Activated CD8-positive, alpha-beta memory T cell treated with anti-CD3 and anti-CD28 coated beads, Interleukin-2, amount 50 U/mL, for 4 hours (primary cell): Measurements from ENCODE around the gene KLF8.
"Not testable (repeated sequence)": the region's sequence is repeated elsewhere in the genome, so short reads cannot be mapped to it uniquely, and the experiment has no call there.

Experiments used
- DNase-seq: peaks from one replicate; pipeline ENCODE4 v3.0.0-alpha.2; 2020

KLF8 gene

DNA sequence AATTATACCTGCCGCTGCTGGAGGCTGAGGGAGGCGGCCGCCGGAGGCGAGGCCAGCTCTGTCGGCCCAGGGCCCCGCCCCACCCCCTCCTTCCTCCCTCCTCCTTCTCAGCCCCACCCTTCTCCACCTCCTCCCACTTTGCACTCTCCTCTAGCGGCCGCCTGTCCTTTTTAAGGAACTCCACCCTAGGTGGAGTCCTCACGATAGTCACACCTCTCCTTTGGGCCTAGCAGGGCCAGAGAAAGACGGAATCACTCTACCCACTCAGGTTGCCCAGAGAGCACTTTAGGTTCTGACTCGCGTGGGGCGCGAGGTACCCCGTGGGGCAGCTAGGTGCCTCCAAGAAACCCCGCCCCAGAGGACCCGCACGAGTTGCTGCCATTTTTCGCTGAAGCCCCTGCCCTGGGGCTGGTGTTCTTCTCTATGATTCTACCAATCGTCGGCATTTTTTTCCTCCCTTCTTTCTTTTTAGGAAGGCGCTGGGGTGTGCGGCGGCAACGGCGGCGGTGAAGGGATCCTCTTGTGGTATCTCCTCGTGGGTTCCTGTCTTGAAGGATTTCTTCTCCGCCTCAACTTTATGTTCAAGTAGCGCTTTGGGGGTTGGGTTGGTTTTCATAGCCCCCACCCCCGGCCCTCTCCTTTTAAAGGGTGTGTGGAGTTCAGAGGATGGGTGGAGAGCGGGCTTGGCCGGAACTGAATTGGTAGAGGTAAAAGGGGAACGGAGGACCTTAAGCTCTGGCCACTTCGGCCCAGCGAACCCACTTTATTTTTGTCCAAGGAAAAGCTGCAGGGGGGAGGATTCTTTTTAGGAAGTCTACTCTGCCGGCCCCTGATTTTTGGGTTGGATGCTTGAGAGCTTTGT, at the start of gene KLF8:
TSS of gene KLF8 (plus strand) at position 136 of the 862 bp plus-strand sequence. CDS start 979 bp downstream, outside the sequence.
- DNase-seq: peak; percentile 22

DNA sequence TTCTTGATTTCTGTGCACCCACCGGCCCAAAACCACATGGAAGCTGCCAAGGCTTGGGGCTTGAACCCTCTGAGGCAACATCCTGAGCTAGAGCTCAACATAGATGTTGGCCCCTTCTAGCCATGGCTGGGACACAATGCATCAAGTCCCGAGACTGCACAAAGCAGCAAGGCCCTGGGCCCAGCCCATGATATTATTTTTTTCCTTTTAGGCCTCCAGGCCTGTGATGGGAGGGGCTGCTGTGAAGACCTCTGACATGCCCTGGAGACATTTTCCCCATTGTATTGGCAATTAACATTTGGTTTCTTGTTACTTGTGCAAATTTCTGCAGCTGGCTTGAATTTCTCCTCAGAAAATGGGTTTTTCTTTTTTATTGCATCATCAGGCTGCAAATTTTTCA, 25.2 kb upstream of the KLF8 start:
- not testable (repeated sequence) for DNase-seq

DNA sequence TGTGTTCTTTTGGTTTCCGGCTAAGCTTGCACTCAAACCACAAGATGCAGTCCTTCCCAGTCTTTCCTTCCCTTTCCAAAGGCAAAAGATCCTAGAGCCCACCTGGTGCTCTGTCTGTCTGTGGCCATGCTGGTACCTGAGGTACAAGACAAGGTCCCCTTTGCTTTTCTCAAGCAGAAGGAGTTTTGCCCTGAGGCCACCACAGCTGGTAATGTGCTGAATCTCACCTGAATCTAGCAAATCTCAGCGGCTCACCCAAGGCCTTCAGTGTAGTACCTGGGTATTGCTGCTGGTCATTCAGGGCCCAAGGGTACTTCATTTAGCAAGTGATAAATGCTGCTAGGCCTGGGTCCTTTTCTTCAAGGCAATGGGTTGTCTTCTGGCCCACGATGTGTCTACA, 20.5 kb upstream of the KLF8 start:
- no peak for DNase-seq

DNA sequence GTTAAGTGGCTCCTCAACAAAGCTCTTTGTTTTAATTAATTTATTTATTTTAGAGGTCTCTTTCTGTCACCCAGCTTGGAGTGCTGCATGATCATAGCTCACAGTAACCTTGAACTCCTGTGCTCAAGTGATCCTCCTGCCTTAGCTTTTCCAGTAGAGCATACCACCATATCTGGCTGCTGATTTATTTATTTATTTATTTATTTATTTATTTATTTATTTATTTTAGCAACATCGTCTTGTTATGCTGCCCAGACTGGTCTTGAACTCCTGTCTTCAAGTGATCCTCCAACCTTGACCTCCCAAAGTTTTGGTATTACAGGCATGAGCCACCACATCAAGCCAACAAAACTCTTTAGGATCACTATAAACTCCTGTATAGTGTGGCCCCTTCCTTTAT, 15.8 kb upstream of the KLF8 start:
- no peak for DNase-seq

DNA sequence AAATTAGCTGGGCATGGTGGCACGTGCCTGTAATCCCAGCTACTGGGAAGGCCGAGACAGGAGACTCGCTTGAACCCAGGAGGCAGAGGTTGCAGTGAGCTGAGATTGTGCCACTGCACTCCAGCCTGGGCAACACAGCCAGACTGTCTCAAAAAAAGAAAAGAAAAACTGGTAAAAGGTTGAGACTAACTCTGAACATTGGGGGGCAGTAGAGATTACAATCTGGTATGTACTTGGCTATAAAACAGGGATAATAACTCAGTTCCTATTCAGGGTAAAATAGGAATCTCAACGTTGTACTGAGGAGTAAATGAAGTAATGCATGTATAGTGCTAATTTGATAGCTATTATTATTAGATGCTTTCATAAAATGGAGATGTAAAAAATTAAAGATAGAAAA, 12.5 kb upstream of the KLF8 start:
- no peak for DNase-seq

DNA sequence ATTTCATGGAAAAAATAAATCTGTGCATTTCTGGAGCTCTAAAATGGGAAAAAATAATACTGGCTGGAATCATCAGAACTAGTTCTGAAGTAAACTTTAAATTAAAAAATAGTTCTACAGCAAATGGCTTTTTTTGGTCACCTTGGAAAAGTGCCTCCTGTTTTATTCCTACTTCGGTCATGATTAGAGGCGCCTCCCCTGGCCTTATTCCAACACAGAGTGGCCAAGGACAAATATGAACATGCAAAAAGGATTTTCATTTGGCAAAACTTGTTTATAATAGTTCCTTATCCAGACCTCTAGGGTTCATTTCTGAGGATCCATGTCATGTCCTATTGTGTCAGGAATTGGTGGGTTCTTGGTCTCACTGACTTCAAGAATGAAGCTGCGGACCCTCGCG, 11.1 kb upstream of the KLF8 start:
- DNase-seq: no peak

DNA sequence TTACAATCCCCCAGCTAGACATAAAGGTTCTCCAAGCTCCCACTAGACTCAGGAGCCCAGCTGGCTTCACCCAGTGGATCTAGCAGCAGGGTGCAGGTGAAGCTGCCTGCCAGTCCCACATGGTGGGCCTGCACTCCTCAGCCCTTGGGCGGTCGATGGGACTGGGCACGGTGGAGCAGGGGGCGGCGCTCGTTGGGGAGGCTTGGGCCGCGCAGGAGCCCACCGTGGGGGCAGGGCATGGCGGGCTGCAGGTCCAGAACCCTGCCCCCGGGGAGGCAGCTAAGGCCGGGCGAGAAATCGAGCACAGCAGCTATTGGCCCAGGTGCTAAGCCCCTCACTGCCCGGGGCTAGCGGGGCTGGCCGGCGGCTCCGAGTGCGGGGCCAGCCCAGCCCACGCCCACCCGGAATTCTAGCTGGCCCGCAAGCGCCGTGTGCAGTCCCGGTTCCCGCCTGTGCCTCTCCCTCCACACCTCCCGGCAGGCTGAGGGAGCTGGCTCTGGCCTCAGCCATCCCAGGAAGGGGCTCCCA, 9.6 kb upstream of the KLF8 start:
- no peak for DNase-seq

DNA sequence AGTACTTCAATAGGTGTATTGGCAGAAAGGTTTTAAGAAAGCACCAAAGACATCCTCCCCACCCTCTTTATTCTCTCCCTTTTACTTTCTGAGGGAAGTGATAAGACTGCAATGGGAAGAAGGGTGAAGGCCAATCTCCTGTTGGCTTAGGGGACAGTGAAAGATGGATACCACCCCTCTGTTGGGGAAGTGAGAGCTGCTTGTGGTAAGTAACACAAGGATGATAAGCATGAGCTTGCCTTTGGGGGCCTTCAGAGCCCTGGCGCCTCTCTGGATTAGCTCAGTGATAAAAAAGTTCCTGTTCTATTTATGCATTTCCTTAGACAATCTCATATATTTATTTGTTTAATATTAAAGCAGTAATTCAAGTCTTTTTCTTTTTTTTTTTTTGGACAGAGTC, 5.2 kb upstream of the KLF8 start:
- no peak for DNase-seq

DNA sequence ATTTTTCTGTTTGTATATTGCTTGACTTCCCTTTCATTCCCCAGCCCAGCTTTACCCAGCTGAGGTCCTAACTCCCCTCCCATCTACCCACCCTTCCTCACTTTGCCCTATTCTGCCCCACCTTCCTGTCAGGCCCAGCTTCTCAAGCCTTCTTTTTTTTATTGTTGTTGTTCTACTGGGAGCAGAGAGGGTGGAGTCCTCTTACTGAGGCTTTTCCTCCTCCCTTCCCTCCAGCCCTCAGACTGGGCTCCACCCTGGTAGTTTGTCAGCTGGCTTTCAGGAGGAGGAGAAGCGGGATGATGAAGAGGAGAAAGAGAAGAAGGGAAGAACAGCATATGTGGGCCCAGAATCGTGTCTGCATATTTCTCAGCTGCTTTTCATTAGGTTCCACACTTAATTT, 3.2 kb upstream of the KLF8 start:
- DNase-seq: no peak

DNA sequence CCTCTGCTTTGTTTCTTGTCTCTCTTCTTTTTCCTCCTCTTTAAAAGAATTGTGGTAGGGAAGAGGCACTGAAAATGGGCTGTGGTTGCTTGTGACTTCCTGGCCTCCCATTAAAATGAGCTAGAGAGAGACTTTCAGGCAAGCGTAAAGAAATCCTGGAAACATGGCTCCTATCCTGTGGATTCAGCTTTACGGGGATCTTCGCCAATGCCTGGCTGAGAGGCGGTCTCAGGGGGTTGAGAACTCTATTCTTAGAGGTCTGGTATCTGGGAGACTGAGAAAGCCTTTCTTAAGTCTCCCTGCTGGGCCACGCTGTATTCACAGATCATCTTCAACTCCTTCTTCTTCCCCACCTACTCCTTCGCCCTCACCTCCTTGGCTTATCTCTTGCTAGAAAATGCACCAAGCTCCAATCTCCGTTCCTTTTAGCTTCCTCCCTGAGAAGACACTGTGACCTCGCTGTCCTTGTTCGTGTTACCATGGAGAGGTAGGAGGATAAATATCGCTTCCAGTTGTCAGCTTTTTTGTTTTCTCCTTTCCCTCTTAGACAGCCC, 542 bp upstream of the KLF8 start:
- no peak for DNase-seq

DNA sequence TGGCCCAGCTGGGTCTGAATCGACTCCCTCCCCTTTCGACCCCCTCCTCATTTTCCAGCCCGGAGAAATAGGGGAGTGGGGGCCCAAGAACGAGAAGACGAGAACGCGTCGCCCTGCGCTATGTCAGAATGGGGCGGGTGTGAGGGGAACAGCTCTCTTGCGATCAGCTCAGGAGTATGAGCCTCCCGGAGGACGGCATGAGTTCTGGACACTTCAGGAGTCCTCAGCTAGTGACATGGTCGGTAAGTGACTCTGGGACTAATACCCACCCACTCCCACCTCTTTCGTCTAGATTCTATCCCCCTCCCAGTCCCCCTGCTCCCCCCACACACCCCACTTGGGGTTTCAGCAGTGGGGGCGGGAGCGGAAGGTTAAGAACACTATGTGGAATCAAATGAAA, 944 bp downstream of the KLF8 start:
- no peak for DNase-seq

DNA sequence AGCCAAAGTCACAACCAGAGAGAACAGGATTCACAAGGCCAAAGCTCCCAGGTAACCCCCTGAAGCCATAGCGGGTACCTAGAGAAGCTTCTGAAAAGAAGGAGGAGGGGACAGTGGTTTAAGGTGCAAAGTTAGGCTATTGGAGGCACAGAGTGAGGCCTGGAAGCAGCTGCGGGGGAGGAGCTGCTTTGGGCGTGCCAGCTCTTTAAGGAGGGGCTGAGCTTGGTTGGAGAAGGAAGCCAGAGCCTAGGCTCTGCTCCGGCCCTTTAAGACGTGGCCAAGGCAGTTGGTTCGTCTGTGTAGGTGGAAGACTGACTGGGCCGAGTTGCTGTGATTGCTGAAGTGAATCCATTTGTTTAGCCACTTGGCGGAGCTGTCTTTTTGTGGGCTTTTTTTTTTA, 1.5 kb downstream of the KLF8 start:
- no peak for DNase-seq

DNA sequence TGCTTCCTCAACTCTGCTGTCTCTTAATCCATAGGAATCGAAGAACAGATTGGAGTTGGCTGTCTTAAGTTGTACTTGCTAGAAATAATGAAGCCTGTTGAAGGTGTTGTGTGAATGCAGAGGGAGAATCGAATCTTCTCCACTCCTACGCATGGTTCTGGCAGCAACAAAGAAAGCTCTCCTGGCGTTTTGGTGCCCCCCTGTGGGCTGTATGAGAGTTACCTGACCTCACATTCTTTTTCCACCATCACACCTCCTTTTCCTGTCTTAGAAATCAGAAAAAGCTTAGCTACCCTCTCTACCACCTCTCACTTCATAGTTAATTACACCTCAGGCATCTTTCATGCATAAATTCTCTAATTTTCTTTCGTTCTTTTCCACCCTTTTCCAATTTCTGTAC, 16.3 kb downstream of the KLF8 start:
- DNase-seq: peak; percentile 54

DNA sequence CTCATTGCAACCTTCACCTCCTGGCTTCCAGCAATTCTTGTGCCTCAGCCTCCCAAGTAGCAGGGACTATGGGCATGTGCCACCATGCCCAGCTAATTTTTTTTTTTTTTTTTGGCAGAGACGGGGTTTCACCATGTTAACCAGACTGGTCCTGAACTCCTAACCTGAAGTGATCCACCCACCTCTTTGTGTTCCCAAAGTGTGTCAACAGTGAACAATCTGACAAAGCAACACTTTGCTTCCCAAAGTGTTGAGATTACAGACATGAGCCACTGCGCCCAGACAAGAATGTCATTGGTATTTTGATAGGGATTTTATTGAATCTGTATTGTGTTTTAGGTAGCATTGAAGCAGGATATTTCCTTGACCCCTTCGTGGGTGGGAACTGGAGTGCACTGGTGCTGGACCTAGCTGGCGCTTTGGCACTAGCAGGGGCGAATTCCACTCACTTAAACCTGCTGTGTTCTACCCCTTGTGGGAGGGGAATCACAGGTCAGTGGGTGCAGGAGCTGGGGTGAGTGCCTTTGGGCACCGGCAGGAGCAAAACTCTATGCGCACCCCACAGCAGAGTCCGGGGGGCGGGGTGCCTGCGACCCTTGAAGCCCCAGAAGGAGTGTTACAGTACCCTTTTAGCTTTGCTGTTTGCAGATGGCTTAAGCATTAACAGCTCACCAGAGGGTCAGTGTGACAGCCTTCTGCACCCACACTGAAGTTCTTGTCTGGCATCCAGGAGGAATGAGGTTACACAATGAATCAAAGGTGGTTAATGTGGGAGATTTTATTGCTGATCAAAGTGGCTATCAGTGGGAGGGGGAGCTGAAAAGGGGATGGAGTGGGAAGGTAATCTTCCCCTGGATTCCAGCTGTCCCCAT, 21.9 kb downstream of the KLF8 start:
- DNase-seq: no peak

DNA sequence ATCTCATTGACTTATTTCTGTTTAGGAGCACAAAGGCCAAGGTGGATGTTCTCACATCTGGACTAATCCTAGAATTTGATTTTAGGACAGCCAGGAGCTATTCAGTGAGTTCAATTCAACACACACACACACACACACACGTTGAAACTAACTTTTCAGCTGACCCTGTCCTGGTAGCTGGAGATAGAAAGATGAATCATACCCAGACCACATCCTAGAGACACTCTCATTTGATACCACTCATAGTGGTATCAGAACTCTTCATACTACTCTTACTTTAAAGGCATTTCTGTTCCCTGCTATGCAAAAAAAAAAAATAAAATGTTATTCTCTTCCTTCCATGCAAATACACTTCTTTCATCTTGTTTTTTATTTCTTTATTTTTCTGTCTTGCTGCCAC, 36.7 kb downstream of the KLF8 start:
- no peak for DNase-seq

DNA sequence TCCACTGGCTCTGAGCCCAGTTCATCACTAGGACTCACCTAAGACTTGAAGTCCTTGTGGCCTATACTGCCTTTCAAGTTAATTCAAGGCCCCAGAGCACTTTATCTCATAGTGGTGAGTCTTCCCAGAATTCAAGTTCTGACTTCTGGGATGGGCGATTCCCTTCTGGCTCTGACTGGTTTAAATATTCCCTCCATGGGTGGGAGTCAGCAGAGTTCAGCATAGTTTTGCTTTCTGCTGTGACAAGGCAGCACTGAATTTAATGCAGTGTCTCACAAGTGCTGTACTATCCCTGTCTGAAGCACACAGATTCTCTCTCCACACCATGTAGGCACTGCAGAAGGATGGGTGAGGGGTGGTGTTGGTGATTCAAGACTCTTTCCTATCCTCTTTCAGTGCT, 46.5 kb downstream of the KLF8 start:
- DNase-seq: no peak

DNA sequence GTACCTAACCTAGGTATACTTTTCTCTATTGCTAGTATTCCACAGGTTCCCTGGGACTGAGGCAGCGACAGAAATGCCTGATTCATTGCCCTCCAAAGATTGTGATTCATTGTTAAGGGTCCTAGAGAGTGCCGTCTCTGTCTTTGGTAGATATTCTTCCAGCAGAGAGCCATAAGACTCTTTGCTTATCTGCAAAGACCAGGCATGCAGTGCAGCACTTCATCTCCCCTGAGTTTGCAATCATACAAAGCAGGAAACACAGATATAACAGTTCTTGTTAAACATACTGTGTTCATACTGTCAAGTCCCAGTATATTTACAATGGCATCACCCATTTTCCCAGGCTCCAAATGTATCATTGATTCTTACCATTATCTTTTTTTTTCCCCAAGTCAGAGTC, 47.7 kb downstream of the KLF8 start:
- DNase-seq: no peak

DNA sequence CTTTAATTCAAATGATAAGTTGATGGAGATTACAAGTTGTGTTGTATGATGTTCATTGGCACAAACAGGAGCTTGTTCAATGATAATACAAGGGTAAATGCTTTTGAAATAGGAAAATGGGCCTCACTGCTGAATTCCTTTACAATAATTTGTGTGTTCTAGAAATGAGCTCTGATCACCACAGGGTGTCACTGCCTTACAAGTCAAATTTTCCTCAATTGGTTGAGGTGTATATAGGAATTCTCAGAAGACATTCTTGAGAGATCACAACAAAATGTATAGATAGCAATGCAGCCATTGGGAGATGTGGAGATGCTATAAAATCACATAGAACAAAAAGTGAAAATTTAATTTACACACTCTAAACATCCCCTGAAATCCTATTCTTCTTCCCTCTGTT, 49.6 kb downstream of the KLF8 start:
- DNase-seq: no peak

DNA sequence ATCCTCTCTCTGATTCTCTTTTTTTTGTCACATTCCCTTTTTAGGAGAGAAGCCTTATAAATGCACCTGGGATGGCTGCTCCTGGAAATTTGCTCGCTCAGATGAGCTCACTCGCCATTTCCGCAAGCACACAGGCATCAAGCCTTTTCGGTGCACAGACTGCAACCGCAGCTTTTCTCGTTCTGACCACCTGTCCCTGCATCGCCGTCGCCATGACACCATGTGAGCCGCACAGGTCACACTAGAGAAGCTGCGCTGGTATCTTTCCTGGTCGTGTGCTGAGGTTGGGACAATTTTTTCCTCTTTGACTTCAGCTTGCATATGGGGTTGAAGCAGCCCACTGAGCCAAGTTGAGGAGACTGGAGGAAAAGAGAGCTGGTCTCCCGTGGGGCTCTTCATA, 52.1 kb downstream of the KLF8 start:
- DNase-seq: no peak

DNA sequence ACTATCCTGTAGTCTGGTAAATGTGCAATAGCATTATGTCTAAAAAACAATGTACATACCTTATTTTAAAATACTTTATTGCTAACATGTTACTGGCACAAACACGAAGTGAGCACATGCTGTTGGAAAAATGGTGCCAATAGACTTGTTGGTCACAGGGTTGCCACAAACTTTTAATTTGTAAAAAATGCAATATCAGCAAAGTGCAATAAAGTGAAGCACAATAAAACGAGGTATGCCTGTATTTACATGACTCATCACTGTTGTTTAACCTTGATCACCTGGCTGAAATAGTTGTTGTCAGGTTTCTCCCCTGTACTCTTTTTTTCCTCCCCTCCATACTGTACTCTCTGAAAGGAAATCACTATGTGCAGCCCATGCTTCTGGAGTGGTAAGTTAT, 56.5 kb downstream of the KLF8 start:
- DNase-seq: no peak

DNA sequence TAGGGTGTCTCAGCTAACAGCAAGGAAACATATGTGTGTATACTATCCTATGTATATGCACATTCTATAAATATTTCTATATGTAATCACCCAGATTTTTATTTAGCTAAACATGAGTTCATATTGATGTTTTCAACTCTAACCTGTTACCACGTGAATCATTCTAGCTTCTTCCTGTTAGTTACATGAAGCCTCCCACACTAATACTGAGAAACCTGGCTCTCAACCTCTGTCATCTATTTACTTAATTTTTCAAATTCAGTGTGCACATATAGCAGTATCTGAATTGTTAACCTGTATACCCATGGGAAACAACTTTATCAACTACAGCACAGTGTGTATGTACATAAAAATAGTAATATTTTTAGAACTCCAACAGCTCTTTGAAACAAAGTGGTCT, 57.3 kb downstream of the KLF8 start:
- DNase-seq: no peak

DNA sequence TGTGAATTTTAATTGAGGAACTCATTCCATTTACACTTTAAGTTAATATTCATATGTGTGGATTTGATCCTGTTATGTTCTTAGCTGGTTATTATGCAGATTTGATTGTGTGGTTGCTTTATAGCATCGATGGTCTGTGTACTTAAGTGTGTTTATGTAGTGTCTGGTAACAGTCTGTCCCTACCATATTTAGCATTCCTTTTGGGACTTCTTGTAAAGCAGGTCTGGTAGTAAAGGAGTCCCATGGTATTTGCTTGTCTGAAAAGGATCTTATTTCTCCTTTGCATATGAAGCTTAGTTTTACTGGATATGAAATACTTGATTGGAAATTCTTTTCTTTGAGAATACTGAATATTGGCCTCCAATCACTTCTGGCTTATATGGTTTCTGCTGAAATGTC, 76.6 kb downstream of the KLF8 start:
- DNase-seq: no peak

DNA sequence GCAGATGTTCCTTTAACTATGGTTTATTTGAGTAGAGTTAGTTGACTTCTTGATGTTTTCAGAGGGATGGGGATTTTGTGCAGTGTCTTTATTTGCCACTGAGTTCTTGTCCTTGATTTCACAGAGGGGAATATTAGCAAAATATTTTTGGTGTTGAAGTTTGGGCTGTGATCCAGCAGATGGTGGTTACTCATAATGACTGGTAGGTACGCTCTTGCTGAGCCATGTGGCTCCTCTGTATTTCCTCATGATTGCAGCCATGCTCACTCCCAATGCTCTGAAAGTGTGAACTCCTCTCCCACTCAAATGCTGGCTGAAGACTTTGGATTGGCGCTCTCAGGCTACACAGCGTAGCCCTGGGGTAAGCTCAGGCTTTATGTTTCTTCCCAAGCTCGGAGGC, 77.7 kb downstream of the KLF8 start:
- DNase-seq: no peak

DNA sequence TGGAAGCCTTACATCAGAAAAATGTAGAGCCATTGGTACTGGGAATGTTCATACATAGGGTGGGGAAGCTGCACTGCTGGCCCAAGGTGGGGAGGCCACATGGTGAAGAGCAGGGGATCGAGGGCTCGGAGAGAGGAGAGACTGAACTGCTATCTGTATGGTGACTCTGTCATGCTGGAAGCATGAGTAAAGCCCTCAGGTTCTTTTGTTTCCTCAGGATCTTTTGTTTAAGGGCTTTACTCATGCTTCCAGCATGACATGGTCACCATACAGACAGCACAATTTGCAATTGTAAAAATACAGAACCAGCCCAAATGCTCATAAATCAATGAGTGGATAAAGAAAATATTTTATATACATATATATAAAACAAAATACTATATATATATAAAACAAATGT, 78.4 kb downstream of the KLF8 start:
- DNase-seq: no peak
